Effector memory CD4-positive, alpha-beta T cell (primary cell): ENCODE measurements around the gene PTPRD.

Experiments used
- DNase-seq, 3 donors: peaks; one replicate each; pipeline ENCODE4 v3.0.0-alpha.2; 2020
- H3K27ac ChIP-seq: 2 replicates; pipeline ENCODE4 v1.7.0; 2013; ENCODE audit warnings: mild to moderate bottlenecking, low read length, moderate library complexity; ENCODE audit not compliant: insufficient read depth, poor library complexity, severe bottlenecking
- H3K27me3 ChIP-seq: replicated peaks from 2 replicates; pipeline ENCODE4 v1.7.0; 2013; ENCODE audit warnings: mild to moderate bottlenecking, low read length; ENCODE audit not compliant: insufficient read depth, control insufficient read depth, poor library complexity, severe bottlenecking
- H3K36me3 ChIP-seq: 2 replicates; pipeline ENCODE4 v1.7.0; 2013; ENCODE audit warnings: mild to moderate bottlenecking, low read length, moderate library complexity; ENCODE audit not compliant: control insufficient read depth, insufficient read depth
- H3K4me1 ChIP-seq: 2 replicates; pipeline ENCODE4 v1.7.0; 2013; ENCODE audit warnings: low read length, mild to moderate bottlenecking; ENCODE audit not compliant: control insufficient read depth, insufficient read depth, poor library complexity, severe bottlenecking
- H3K4me3 ChIP-seq: 2 replicates; pipeline ENCODE4 v1.7.0; 2013; ENCODE audit warnings: low read length, low read depth, mild to moderate bottlenecking; ENCODE audit not compliant: insufficient read depth, poor library complexity, severe bottlenecking
- H3K9me3 ChIP-seq: 2 replicates; pipeline ENCODE4 v1.7.0; 2013; ENCODE audit warnings: mild to moderate bottlenecking, low read length, moderate library complexity; ENCODE audit not compliant: control insufficient read depth

PTPRD gene

GRCh38 chr9:9142001-9142400 lies 1470.8 kb downstream of the PTPRD start:
- Histone ChIP-seq H3K27me3 (no peaks in the 10 kb centered on the region), H3K36me3 (no peaks in the 10 kb centered on the region), H3K9me3 (no peaks in the 10 kb centered on the region), H3K4me1 (no peaks in the 10 kb centered on the region), H3K4me3 (no peak overlapping the region), H3K27ac (no peak overlapping the region)
- DNase-seq, result no peak

GRCh38 chr9:9133526-9133925 lies 1479.3 kb downstream of the PTPRD start:
- Histone ChIP-seq H3K9me3 (no peaks in the 10 kb centered on the region), H3K27me3 (no peaks in the 10 kb centered on the region), H3K4me3 (no peak overlapping the region), H3K36me3 (no peaks in the 10 kb centered on the region), H3K27ac (no peak overlapping the region), H3K4me1 (no peaks in the 10 kb centered on the region)
- DNase-seq, result no peak

GRCh38 chr9:9124616-9125015 lies 1488.2 kb downstream of the PTPRD start:
- no peak overlapping the region for H3K4me3 ChIP-seq
- no peaks in the 10 kb centered on the region for H3K27me3 ChIP-seq
- H3K9me3 ChIP-seq, result no peaks in the 10 kb centered on the region
- H3K27ac ChIP-seq, result no peak overlapping the region
- no peaks in the 10 kb centered on the region for H3K36me3 ChIP-seq
- no peak for DNase-seq
- H3K4me1 ChIP-seq, result no peaks in the 10 kb centered on the region

- Histone ChIP-seq H3K27ac (no peak overlapping the region), H3K36me3 (no peaks in the 10 kb centered on the region), H3K27me3 (no peaks in the 10 kb centered on the region), H3K4me3 (no peak overlapping the region), H3K9me3 (no peaks in the 10 kb centered on the region), H3K4me1 (no peaks in the 10 kb centered on the region)
- DNase-seq, result no peak
Measured at GRCh38 chr9:9122230-9122875, 1490.4 kb downstream of the PTPRD start.

GRCh38 chr9:9117866-9118265 lies 1494.9 kb downstream of the PTPRD start:
- Histone ChIP-seq H3K36me3 (no peaks in the 10 kb centered on the region), H3K4me3 (no peak overlapping the region), H3K9me3 (no peaks in the 10 kb centered on the region), H3K4me1 (no peaks in the 10 kb centered on the region), H3K27me3 (no peaks in the 10 kb centered on the region), H3K27ac (no peak overlapping the region)
- no peak for DNase-seq

- Histone ChIP-seq H3K9me3 (no peaks in the 10 kb centered on the region), H3K36me3 (no peaks in the 10 kb centered on the region), H3K27ac (no peak overlapping the region), H3K27me3 (no peaks in the 10 kb centered on the region), H3K4me1 (no peaks in the 10 kb centered on the region), H3K4me3 (no peak overlapping the region)
- DNase-seq, result no peak
Measured at GRCh38 chr9:9112001-9112720, 1500.6 kb downstream of the PTPRD start.

GRCh38 chr9:9108641-9109040 lies 1504.2 kb downstream of the PTPRD start:
- H3K27ac ChIP-seq, result no peak overlapping the region
- H3K4me3 ChIP-seq, result no peak overlapping the region
- no peak for DNase-seq
- H3K4me1 ChIP-seq, result no peaks in the 10 kb centered on the region
- H3K36me3 ChIP-seq, result no peaks in the 10 kb centered on the region
- no peaks in the 10 kb centered on the region for H3K9me3 ChIP-seq
- no peaks in the 10 kb centered on the region for H3K27me3 ChIP-seq

GRCh38 chr9:9102295-9102694 lies 1510.5 kb downstream of the PTPRD start:
- Histone ChIP-seq H3K4me1 (no peaks in the 10 kb centered on the region), H3K4me3 (no peak overlapping the region), H3K36me3 (no peaks in the 10 kb centered on the region), H3K27me3 (no peaks in the 10 kb centered on the region), H3K9me3 (no peaks in the 10 kb centered on the region), H3K27ac (no peak overlapping the region)
- DNase-seq, result no peak

- H3K9me3 ChIP-seq, result no peaks in the 10 kb centered on the region
- H3K27ac ChIP-seq, result no peak overlapping the region
- H3K4me3 ChIP-seq, result no peak overlapping the region
- H3K27me3 ChIP-seq, result no peaks in the 10 kb centered on the region
- no peak for DNase-seq
- no peaks in the 10 kb centered on the region for H3K4me1 ChIP-seq
- no peaks in the 10 kb centered on the region for H3K36me3 ChIP-seq
Measured at GRCh38 chr9:9100070-9100469, 1512.7 kb downstream of the PTPRD start.

- H3K36me3 ChIP-seq, result no peaks in the 10 kb centered on the region
- no peak for DNase-seq
- no peaks in the 10 kb centered on the region for H3K9me3 ChIP-seq
- H3K4me3 ChIP-seq, result no peak overlapping the region
- H3K4me1 ChIP-seq, result no peaks in the 10 kb centered on the region
- no peaks in the 10 kb centered on the region for H3K27me3 ChIP-seq
- H3K27ac ChIP-seq, result no peak overlapping the region
Measured at GRCh38 chr9:9099646-9100045, 1513.2 kb downstream of the PTPRD start.
